Measurements from ENCODE around the gene MCAT. TPM values are rescaled to one million over a fixed set of nuclear protein-coding genes. Genes with fewer than 3 reads are reported as not detected.

The MCAT gene
- total RNA-seq, 1 donor = 21.4 TPM

DNA sequence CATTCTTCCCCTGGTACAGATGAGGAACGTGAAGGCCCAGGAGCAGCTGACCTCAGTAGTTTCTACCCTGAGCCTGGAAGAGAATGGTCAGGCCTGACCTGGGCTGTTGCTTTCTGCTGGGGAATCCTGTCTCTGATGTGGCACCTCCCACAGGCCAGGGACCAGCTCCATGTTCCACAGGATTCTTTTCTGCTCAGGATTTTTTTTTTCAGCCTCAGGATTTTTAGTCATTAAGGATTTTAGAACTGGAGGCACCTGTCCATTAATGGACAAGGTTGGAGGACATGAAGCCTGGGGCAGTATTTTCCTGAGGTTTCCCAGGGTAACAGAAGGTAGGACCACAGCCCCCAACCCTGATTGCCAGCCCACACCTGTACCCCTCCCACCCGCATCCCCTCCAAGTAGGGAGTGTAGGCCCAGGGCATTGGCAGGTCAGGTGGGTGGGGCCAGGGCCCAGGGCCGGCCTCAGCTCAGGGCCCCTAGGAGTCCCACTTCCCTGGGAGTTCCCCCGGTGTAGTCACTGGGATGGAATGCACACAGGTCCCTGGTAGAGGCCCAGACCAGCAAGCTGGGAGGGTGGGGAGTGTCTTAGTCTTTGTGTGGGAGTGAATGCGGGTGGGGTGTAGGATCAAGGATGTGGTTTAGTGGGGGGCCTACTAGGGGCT is 16.6 kb downstream of the MCAT start:
- no peak overlapping the region for H3K4me3 ChIP-seq (ENCODE audit: insufficient read depth, low read length)
- no peaks in the 10 kb centered on the region for H3K27me3 ChIP-seq (ENCODE audit: insufficient read depth, low read length)
- no peaks in the 10 kb centered on the region for H4K20me1 ChIP-seq (ENCODE audit: insufficient read depth, low read length)
- H3K36me3 ChIP-seq (ENCODE audit: insufficient read depth, low read length) = peaks cover 2% of the 10 kb centered on the region
- H3K79me2 ChIP-seq (ENCODE audit: insufficient read depth, low read length) = no peaks in the 10 kb centered on the region
- TF ChIP-seq, protein P1, sequence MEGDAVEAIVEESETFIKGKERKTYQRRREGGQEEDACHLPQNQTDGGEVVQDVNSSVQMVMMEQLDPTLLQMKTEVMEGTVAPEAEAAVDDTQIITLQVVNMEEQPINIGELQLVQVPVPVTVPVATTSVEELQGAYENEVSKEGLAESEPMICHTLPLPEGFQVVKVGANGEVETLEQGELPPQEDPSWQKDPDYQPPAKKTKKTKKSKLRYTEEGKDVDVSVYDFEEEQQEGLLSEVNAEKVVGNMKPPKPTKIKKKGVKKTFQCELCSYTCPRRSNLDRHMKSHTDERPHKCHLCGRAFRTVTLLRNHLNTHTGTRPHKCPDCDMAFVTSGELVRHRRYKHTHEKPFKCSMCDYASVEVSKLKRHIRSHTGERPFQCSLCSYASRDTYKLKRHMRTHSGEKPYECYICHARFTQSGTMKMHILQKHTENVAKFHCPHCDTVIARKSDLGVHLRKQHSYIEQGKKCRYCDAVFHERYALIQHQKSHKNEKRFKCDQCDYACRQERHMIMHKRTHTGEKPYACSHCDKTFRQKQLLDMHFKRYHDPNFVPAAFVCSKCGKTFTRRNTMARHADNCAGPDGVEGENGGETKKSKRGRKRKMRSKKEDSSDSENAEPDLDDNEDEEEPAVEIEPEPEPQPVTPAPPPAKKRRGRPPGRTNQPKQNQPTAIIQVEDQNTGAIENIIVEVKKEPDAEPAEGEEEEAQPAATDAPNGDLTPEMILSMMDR (IDR thresholded peaks at IDR 0.05; ENCODE audit: extremely low read depth, low read depth, low read length) = no peak
- peak; percentile 97 for DNase-seq (ENCODE audit: insufficient read length, low spot score, missing footprints)
- no peak overlapping the region for H3K4me2 ChIP-seq (ENCODE audit: insufficient read depth, low read length)
- no peak overlapping the region for H2AFZ ChIP-seq (ENCODE audit: low read length)
- no peaks in the 10 kb centered on the region for H3K9me3 ChIP-seq (ENCODE audit: low read depth, low read length)
- H3K27ac ChIP-seq (ENCODE audit: low read depth, low read length) = no peak overlapping the region
- H3K4me1 ChIP-seq (ENCODE audit: insufficient read depth, low read length) = peaks cover 9% of the 10 kb centered on the region

DNA sequence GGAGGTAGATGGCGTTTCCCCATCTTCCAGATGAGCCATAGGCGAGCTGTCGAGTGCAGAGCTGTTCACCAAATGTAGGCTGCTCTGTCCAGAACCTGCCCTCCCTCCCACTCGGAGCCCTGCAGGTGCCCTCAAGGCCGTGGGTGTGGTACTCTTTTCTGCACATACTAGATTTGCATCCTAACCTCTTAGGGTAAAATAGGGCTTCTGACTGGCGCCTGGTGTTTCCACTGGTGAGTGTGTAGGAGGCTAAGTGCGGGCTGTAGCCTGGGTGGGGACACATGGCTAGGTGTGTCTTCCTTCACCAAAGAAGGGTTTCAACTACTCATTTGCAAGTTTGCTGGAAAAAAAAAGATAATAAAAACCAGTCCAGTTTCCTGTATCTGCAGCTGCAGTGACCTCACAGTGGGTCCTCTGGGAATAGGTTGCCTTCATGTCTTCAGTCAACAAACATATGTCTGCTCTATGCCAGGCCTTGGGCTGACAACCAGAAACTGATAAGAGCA is 24.2 kb downstream of the MCAT start:
- Histone ChIP-seq H3K27ac (ENCODE audit: low read depth, low read length) (no peak overlapping the region), H3K4me3 (ENCODE audit: insufficient read depth, low read length) (no peak overlapping the region), H3K9me3 (ENCODE audit: low read depth, low read length) (no peaks in the 10 kb centered on the region), H2AFZ (ENCODE audit: low read length) (no peak overlapping the region), H3K36me3 (ENCODE audit: insufficient read depth, low read length) (no peaks in the 10 kb centered on the region), H3K27me3 (ENCODE audit: insufficient read depth, low read length) (peaks cover 9% of the 10 kb centered on the region), H3K79me2 (ENCODE audit: insufficient read depth, low read length) (no peaks in the 10 kb centered on the region), H3K4me2 (ENCODE audit: insufficient read depth, low read length) (no peak overlapping the region), H3K4me1 (ENCODE audit: insufficient read depth, low read length) (no peaks in the 10 kb centered on the region), H4K20me1 (ENCODE audit: insufficient read depth, low read length) (no peaks in the 10 kb centered on the region)
- no peak for DNase-seq (ENCODE audit: insufficient read length, low spot score, missing footprints)
- TF ChIP-seq, protein P1 (IDR thresholded peaks at IDR 0.05; ENCODE audit: extremely low read depth, low read depth, low read length) = no peak

DNA sequence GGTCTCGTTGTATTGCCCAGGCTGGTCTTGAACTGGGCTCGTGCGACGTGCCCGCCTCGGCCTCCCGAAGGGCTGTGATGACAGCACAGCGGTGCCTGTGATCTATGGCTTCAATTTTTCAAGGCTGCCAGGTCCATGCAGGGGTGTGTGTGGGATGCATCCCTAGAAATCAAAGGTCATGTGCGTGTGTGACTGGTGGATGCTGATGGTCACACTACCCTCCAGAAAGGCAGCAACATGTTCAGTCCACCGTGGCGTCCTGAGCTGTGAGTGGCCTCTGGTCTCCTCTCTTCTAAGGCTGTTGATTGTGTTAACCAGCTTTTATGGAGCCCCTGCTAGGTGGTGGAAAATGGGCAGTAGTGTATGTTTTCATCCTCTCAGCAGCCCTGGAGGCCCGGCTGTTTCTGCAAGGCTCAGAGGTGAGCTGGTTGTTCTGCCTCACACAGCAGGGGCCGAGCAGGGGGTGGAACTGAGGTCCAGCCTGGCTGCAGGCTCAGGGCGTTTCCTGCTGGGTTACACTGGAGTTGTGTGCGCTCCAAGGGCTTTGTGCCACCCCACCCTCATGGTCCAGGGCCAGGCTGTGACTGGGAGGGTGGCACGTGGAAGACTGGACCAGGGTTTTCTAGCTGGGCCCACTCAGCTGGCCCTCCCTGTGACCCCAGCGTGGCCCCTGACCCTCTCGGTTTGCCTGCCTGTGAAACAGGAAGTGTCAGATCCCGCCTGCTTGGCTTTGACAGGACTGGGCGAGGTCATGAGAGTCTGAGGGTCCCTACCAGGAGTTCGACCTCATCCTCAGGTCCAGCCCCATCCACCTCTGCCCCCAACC is 25.0 kb downstream of the MCAT start:
- Histone ChIP-seq H4K20me1 (ENCODE audit: insufficient read depth, low read length) (no peaks in the 10 kb centered on the region), H3K36me3 (ENCODE audit: insufficient read depth, low read length) (no peaks in the 10 kb centered on the region), H3K4me3 (ENCODE audit: insufficient read depth, low read length) (no peak overlapping the region), H3K27me3 (ENCODE audit: insufficient read depth, low read length) (peaks cover 14% of the 10 kb centered on the region), H2AFZ (ENCODE audit: low read length) (no peak overlapping the region), H3K4me2 (ENCODE audit: insufficient read depth, low read length) (no peak overlapping the region), H3K79me2 (ENCODE audit: insufficient read depth, low read length) (no peaks in the 10 kb centered on the region), H3K9me3 (ENCODE audit: low read depth, low read length) (no peaks in the 10 kb centered on the region), H3K4me1 (ENCODE audit: insufficient read depth, low read length) (no peaks in the 10 kb centered on the region), H3K27ac (ENCODE audit: low read depth, low read length) (no peak overlapping the region)
- no peak for DNase-seq (ENCODE audit: insufficient read length, low spot score, missing footprints)
- TF ChIP-seq, protein P1 (IDR thresholded peaks at IDR 0.05; ENCODE audit: extremely low read depth, low read depth, low read length) = no peak

DNA sequence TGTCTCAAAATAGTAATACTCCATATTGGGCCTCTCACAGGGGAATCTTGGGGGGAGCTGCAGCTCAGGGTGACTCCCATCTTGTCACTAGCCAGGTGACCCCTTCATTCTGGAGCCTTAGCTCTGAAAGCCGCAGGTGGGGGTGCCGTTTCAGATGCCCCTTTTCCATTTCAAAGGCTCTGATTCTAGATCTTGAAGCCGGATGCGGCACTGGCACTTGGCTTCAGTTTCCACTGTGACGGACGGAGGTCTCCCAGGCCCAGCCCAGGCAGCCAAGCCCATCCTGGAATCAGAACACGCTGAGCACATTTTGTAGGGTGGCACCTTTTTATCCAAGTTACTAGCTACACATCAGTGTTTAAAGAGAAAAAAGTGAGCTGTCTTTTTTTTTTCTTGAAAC is 26.3 kb downstream of the MCAT start:
- Histone ChIP-seq H3K4me2 (ENCODE audit: insufficient read depth, low read length) (no peak overlapping the region), H2AFZ (ENCODE audit: low read length) (no peak overlapping the region), H4K20me1 (ENCODE audit: insufficient read depth, low read length) (no peaks in the 10 kb centered on the region), H3K27me3 (ENCODE audit: insufficient read depth, low read length) (peaks cover 16% of the 10 kb centered on the region), H3K36me3 (ENCODE audit: insufficient read depth, low read length) (no peaks in the 10 kb centered on the region), H3K27ac (ENCODE audit: low read depth, low read length) (no peak overlapping the region), H3K79me2 (ENCODE audit: insufficient read depth, low read length) (no peaks in the 10 kb centered on the region), H3K9me3 (ENCODE audit: low read depth, low read length) (no peaks in the 10 kb centered on the region), H3K4me3 (ENCODE audit: insufficient read depth, low read length) (no peak overlapping the region), H3K4me1 (ENCODE audit: insufficient read depth, low read length) (no peaks in the 10 kb centered on the region)
- DNase-seq (ENCODE audit: insufficient read length, low spot score, missing footprints) = no peak
- TF ChIP-seq, protein P1 (IDR thresholded peaks at IDR 0.05; ENCODE audit: extremely low read depth, low read depth, low read length) = no peak
